B cell (primary cell): ENCODE data around the gene RFX8. TPM values are rescaled to one million over a fixed set of nuclear protein-coding genes. Genes with fewer than 3 reads are reported as not detected.

ENCODE experiments used
- ATAC-seq: fragments of 200-7000 bp; cut with Tn5 transposase; one replicate; pipeline ENCODE4 v1.10.0; 2021; ENCODE audit warnings: low read depth, mild to moderate bottlenecking, moderate number of reproducible peaks, moderate library complexity
- CTCF ChIA-PET: fragments of 350-600 bp; sonication (Branson Sonifier 250); formaldehyde crosslinking; loops from one replicate; lab custom pipeline; 2021; ENCODE audit warnings: antibody characterized with exemption, inconsistent platforms; lab: Charles Lee
- POLR2A ChIA-PET: fragments of 350-600 bp; sonication (Branson Sonifier 250); formaldehyde crosslinking; loops from one replicate; lab custom pipeline; 2021; ENCODE audit warnings: antibody characterized with exemption; lab: Charles Lee
- DNase-seq: peaks from one replicate; pipeline ENCODE4 v3.0.0; 2013
- H2AFZ ChIP-seq: 2 replicates; pipeline ENCODE4 v1.6.1; 2012; ENCODE audit warnings: mild to moderate bottlenecking, low read depth, low read length; ENCODE audit not compliant: insufficient read depth, poor library complexity, severe bottlenecking
- H3K27ac ChIP-seq, 2 donors: 1 replicate in 1 of 2; 2 replicates in 1 of 2; pipeline ENCODE4 v1.5.1; 2012 to 2013; ENCODE audit warnings: low read length in 2 of 2, mild to moderate bottlenecking in 2 of 2, moderate library complexity in 1 of 2
- H3K27me3 ChIP-seq, 4 experiments: fragments of 200-600 bp in 1 of 4; sonication (generic) in 1 of 4; replicated peaks in 1 of 4; 1 replicate in 2 of 4; 2 replicates in 2 of 4; pipeline versions ENCODE4 v1.6.1 to v1.7.0; 2013 to 2016; ENCODE audit warnings: low read length in 3 of 4, mild to moderate bottlenecking in 2 of 4, mixed read lengths in 1 of 4, moderate library complexity in 1 of 4; ENCODE audit not compliant: insufficient read depth in 4 of 4, control insufficient read depth in 3 of 4; ENCODE audit errors: control extremely low read depth in 1 of 4
- H3K36me3 ChIP-seq, 2 experiments: replicated peaks in 1 of 2; 1 replicate in 1 of 2; 2 replicates in 1 of 2; pipeline versions ENCODE4 v1.6.1 to v1.7.1; 2013; ENCODE audit warnings: low read length in 1 of 2; ENCODE audit not compliant: insufficient read depth in 2 of 2, control insufficient read depth in 1 of 2; ENCODE audit errors: control extremely low read depth in 1 of 2, extremely low read depth in 1 of 2
- H3K4me1 ChIP-seq, 2 donors: fragments of 200-600 bp in 1 of 2; sonication (generic) in 1 of 2; 1 replicate in 1 of 2; 2 replicates in 1 of 2; pipeline versions ENCODE4 v1.5.1 to v1.6.1; 2013 to 2017; ENCODE audit warnings: low read length in 2 of 2; ENCODE audit not compliant: control insufficient read depth in 2 of 2, insufficient read depth in 2 of 2
- H3K4me2 ChIP-seq: replicated peaks from 2 replicates; pipeline ENCODE3; 2012; ENCODE audit warnings: mild to moderate bottlenecking, low read depth, low read length; ENCODE audit not compliant: poor library complexity, severe bottlenecking
- H3K4me3 ChIP-seq, 5 experiments: fragments of 200-600 bp in 1 of 5; sonication (generic) in 1 of 5; 1 replicate in 3 of 5; 2 replicates in 2 of 5; pipeline versions ENCODE4 v1.5.1 to v1.7.0; 2011 to 2016; ENCODE audit warnings: low read length in 4 of 5, mild to moderate bottlenecking in 4 of 5, low read depth in 2 of 5, control low read depth in 1 of 5, moderate library complexity in 1 of 5; ENCODE audit not compliant: insufficient read depth in 1 of 5; ENCODE audit errors: control extremely low read depth in 1 of 5, extremely low read depth in 1 of 5
- H3K79me2 ChIP-seq: fragments of 200-600 bp; sonication (generic); one replicate; pipeline ENCODE4 v1.6.0; 2016; ENCODE audit warnings: low read length; ENCODE audit not compliant: control insufficient read depth, insufficient read depth
- H3K9ac ChIP-seq: fragments of 200-600 bp; sonication (generic); 2 replicates; pipeline ENCODE4 v1.6.1; 2017; ENCODE audit warnings: mild to moderate bottlenecking, low read length, moderate library complexity
- H3K9me3 ChIP-seq, 3 donors: one replicate each; pipeline versions ENCODE4 v1.6.1 to v1.7.1; 2013; ENCODE audit warnings: low read length in 2 of 3; ENCODE audit not compliant: control insufficient read depth in 2 of 3, insufficient read depth in 1 of 3; ENCODE audit errors: control extremely low read depth in 1 of 3
- H4K20me1 ChIP-seq: 2 replicates; pipeline ENCODE4 v1.6.0; 2012; ENCODE audit warnings: mild to moderate bottlenecking, low read length; ENCODE audit not compliant: insufficient read depth, control insufficient read depth, poor library complexity, severe bottlenecking
- H3K27ac Mint-ChIP-seq: one replicate; pipeline ENCODE4 v1.8.0; 2021; ENCODE audit warnings: mixed read lengths
- H3K27me3 Mint-ChIP-seq: one replicate; pipeline ENCODE4 v1.8.0; 2021; ENCODE audit warnings: mixed read lengths
- H3K4me1 Mint-ChIP-seq: one replicate; pipeline ENCODE4 v1.8.0; 2021; ENCODE audit warnings: mixed read lengths
- H3K4me3 Mint-ChIP-seq: one replicate; pipeline ENCODE4 v1.8.0; 2021; ENCODE audit warnings: mixed read lengths
- H3K9me3 Mint-ChIP-seq: one replicate; pipeline ENCODE4 v1.8.0; 2022; ENCODE audit warnings: mixed read lengths; ENCODE audit not compliant: insufficient read depth
- CTCF ChIP-seq: fragments of 200-600 bp; IDR thresholded peaks from one replicate; pipeline ENCODE4 v1.8.0; 2022; ENCODE audit warnings: antibody characterized with exemption, mild to moderate bottlenecking
- EZH2 ChIP-seq: IDR thresholded peaks from 2 replicates; pipeline ENCODE4 v1.6.1; 2012; ENCODE audit warnings: borderline replicate concordance, low read depth, mild to moderate bottlenecking, moderate library complexity, low read length; ENCODE audit not compliant: insufficient read depth, poor library complexity, severe bottlenecking
- WGBS: methylation state at CpG from one replicate; pipeline ENCODE4 v1.1.5; 2013; ENCODE audit warnings: missing lambda C conversion rate; ENCODE audit not compliant: insufficient coverage; 5-methylcytosine and 5-hydroxymethylcytosine counted together
- intact Hi-C: fragments of 100-400 bp; cut with micrococcal nuclease; formaldehyde crosslinking; loops from one replicate; pipeline ENCODE4 v1.10.0; 2022
- polyA plus RNA-seq: library from polyadenylated mRNA; depleted of rRNA; stranded (reverse); fragments of >200 nt; gene quantifications from 2 replicates; pipeline ENCODE4 v1.2.3, GENCODE V29; 2012
- total RNA-seq, 2 donors: library from RNA; stranded (reverse); fragments of 120-200 nt in 1 of 2; gene quantifications; 1 replicate in 1 of 2; 2 replicates in 1 of 2; pipeline versions ENCODE4 v1.2.3 to v1.2.4, GENCODE V29; 2013 to 2022

The RFX8 gene
- total and polyA plus RNA-seq, 2 donors (not counting 1 experiment from before 2014, with no cell fraction given), result not detected

- intact Hi-C loops, result no loop called here
- H3K27me3 ChIP-seq, result no peaks in the 10 kb centered on the region
- H3K27me3 Mint-ChIP-seq, result no peaks in the 10 kb centered on the region
- H3K4me1 ChIP-seq, result no peaks in the 10 kb centered on the region
- H3K4me3 Mint-ChIP-seq, result no peak overlapping the region
- no peaks in the 10 kb centered on the region for H3K4me1 Mint-ChIP-seq
- no peaks in the 10 kb centered on the region for H3K36me3 ChIP-seq
- H3K9me3 Mint-ChIP-seq, result no peaks in the 10 kb centered on the region
- H3K27ac Mint-ChIP-seq, result no peak overlapping the region
- H3K79me2 ChIP-seq, result no peaks in the 10 kb centered on the region
- no peak overlapping the region for H2AFZ ChIP-seq
- POLR2A ChIA-PET, result no interaction called here
- no peak overlapping the region for H3K27ac ChIP-seq
- CTCF ChIA-PET, result interaction anchor here (1.6 kb wide), 1 partner anchor 10 kb away, joined by 4 read pairs; no protein-coding TSS in a partner anchor
- H3K4me3 ChIP-seq, result no peak overlapping the region
- peaks cover 0 to 3% (median 0%) of the 10 kb centered on the region in 3 donors for H3K9me3 ChIP-seq
- no peak for TF ChIP-seq EZH2
- TF ChIP-seq CTCF, result no peak
- DNase-seq (no peak), ATAC-seq (no peak)
- WGBS, result 87% methylated on average over 5 of the region's 10 CpGs
- H3K9ac ChIP-seq, result no peak overlapping the region
- H3K4me2 ChIP-seq, result no peak overlapping the region
- H4K20me1 ChIP-seq, result no peaks in the 10 kb centered on the region
Observed at GRCh38 chr2:101428422-101429176, 46.3 kb downstream of the RFX8 start.

GRCh38 chr2:101427743-101428142 lies 47.2 kb downstream of the RFX8 start:
- no peaks in the 10 kb centered on the region for H3K27me3 ChIP-seq
- H3K9me3 ChIP-seq, result peaks cover 0 to under 1% (median 0%) of the 10 kb centered on the region in 3 donors
- Mint-ChIP-seq H3K4me3 (no peak overlapping the region), H3K9me3 (no peaks in the 10 kb centered on the region), H3K27me3 (no peaks in the 10 kb centered on the region), H3K27ac (no peak overlapping the region), H3K4me1 (no peaks in the 10 kb centered on the region)
- no peak overlapping the region for H3K4me3 ChIP-seq
- no peak for DNase-seq
- CTCF ChIA-PET, result interaction anchor here (1.6 kb wide), 1 partner anchor 9 kb away, joined by 5 read pairs; no protein-coding TSS in a partner anchor
- no peak for ATAC-seq
- WGBS, result 95% methylated on average over 9 of the region's 13 CpGs
- no peaks in the 10 kb centered on the region for H3K36me3 ChIP-seq
- H3K4me2 ChIP-seq, result no peak overlapping the region
- no peaks in the 10 kb centered on the region for H4K20me1 ChIP-seq
- H3K9ac ChIP-seq, result no peak overlapping the region
- intact Hi-C loops, result no loop called here
- no peak overlapping the region for H3K27ac ChIP-seq
- TF ChIP-seq CTCF, result no peak
- TF ChIP-seq EZH2, result no peak
- POLR2A ChIA-PET, result no interaction called here
- H2AFZ ChIP-seq, result no peak overlapping the region
- H3K4me1 ChIP-seq, result no peaks in the 10 kb centered on the region
- no peaks in the 10 kb centered on the region for H3K79me2 ChIP-seq
